Pulmonary artery endothelial cell (primary cell): ENCODE results near the gene IPP. TPM values are rescaled to one million over a fixed set of nuclear protein-coding genes. Genes with fewer than 3 reads are reported as not detected.
"Not testable (repeated sequence)": the region's sequence is repeated elsewhere in the genome, so short reads cannot be mapped to it uniquely, and the experiment has no call there.

Experiments used
- DNase-seq: peaks from one replicate; pipeline ENCODE4 v3.0.0-alpha.2; 2011; ENCODE audit warnings: low read depth, low spot score
- total RNA-seq: library from RNA; depleted of rRNA; stranded (reverse); fragments of >200 nt; gene quantifications from 2 replicates; pipeline ENCODE4 v1.2.3, GENCODE V29; 2014

IPP gene
- total RNA-seq, 1 donor from 2014 or later: 6.6 TPM

DNA sequence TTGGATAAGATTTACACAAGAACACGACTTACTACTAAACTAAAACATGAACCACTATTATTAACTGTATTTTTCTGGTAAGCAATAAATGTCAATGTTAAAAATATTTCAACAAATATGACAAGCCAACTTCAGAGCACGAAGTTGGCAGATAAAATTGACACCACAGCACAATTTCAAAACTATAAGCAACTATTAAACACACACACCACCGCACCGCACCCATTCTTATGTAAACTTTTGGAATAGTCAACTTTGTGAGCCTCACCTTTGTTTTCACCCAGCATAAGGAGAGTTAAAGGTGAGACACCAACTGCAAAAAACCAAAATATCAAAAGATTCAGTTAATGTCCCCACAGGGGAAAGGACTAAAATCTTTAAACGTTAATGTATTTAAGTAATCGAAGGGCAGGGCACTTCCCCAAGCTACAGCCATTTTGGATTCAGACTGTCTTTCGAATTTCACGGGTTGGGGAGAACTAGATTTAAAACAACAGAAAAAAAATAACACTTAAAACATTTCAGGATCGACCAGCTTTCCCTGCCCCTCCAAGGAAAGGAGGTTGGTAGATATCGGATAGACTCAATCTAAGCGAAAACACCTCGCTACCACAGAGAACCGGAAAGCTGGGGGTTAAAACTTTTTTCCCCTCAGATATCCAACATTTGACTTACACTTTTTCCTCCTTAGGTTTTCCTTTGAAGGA, 65.0 kb downstream of the IPP start:
- no peak for DNase-seq

DNA sequence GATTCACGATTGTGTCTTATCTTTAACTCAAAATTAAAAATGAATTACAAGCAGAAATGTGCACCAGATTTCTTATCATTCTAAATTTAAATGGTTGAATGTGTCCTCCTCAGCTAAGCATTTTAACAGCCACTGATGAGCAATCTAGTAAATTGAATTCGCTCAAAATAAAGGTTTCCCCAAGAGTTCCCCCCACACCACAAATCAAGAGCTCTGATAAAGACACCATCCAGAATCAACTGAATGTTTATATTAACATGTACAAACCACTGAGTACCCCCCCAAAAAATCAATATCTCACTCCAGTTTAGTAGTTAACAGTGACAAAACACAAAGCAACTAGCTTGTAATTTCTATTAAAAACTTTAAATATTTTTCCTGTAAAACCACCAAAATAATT, 66.1 kb downstream of the IPP start:
- DNase-seq: no peak

DNA sequence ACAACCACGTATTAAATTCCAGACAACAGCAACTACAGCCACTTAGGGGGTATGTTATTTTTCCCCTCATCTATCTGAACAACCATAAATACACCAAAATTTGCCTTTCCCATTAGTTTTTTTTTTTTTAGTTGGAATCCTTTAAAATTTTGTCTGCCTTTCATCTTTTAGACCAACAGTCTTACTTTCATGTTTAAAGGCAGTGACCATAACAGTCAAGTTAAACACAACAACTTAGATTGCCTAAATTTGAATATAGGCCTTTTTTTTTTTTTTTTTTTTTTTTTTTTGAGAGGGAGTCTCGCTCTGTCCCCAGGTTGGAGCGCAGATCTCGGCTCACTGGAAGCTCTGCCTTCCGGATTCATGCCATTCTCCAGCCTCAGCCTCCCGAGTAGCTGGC, 67.5 kb downstream of the IPP start:
- DNase-seq: no peak

DNA sequence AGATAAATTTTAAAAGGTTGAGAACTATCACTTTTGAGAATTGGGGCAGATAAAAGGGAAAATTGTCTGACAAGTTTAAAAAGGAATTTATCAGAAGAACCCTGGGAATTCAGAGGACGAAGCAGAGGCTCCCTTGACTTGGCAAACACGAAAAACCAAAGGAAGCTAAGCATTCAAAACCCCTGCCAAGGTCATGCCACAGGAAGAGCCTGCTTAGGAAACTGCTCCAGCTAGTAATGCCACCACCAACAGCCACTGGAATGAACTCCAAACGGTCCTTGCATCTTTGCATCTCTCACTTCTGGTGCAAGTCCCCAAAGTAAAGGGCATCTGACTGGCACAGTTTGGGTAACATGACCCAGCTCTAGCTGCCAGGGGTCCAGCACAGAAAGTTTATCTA, 71.3 kb downstream of the IPP start:
- DNase-seq: peak; percentile 47

DNA sequence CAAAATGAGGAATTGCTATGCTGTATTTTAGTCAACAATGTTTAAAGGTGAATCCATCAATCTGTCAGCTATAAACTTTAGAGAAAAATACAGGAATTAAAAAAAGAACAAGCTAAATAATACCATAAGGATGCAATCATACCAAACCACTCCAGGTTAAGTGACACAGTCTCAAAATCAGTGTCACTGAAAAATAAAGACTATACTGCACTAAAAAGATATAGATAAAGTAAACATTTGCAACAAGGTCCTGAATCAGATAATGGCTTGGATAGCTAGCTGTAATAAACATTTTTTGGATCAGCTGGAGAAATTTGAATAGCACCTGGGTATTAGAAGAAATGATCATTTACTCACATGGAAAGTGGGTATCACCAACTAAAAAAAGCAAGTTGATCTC, 72.0 kb downstream of the IPP start:
- no peak for DNase-seq

DNA sequence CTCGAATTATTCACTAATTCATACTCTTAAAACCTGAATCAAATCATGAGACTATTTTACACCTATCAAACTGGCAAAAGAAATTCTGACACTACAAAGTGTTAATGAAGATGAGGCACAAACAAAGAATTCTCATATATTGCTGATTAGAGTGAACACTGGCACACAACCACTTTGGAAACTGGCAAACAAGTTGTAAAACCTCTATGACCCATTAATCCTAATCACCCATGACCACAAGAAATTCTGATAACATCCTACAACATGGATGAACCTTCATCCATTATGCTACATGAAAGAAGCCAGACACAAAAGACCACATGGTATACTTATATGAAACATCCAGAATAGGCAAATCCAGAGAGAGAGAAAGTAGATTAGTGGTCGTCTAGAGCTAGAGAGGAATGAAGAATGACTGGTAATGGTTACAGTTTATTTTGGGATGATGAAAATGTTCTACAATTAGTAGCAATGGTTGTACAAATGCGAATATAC, 72.7 kb downstream of the IPP start:
- no peak for DNase-seq

DNA sequence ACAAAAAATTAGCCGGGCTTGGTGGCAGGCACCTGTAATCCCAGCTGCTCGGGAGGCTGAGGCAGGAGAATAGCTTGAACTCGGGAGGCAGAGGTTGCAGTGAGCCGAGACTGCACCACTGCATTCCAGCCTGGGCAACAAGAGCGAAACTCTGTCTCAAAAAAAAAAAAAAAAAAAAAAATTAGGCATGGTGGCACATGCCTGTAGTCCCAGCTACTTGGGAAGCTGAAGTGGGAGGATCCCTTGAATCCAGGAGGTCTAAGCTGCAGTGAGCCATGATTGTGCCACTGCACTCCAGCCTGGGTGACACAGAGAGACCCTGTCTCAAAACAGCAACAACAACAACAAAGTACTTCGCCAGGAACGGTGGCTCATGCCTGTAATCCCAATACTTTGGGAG, 73.9 kb downstream of the IPP start:
- DNase-seq: not testable (repeated sequence)

DNA sequence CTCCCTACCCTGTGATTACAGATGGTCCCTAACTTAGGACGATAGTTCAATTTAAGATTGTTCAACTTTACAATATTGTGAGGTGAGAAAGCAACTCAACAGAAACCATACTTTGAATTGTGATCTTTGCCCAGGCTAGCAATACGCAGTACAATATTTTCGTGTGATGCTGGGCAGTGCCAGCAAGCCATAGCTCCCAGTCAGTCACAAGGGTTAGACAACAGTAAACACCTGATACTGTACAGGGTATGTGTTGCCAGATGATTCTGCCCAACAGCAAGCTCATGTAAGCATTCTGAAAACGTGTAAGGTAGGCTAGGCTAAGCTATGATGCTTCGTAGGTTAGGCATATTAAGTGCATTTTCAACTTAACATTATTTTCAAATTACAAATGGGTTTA, 76.0 kb downstream of the IPP start:
- no peak for DNase-seq

DNA sequence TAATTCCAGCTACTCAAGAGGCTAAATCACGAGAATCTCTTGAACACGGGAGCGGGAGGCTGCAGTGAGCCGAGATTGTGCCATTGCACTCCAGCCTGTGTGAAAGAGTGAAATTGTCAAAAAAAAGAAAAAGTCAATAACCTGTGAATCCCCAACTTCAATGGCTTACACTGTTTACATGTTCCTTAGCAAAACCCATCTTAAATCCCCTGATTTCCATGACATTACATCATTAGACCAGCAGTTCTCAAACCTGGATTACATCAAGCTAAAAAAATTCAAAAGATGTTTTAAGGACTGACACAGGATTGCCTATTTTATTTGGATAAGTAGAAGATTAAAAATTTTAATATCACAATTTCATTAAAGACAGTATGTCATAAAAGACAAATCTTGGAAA, 76.5 kb downstream of the IPP start:
- DNase-seq: no peak

DNA sequence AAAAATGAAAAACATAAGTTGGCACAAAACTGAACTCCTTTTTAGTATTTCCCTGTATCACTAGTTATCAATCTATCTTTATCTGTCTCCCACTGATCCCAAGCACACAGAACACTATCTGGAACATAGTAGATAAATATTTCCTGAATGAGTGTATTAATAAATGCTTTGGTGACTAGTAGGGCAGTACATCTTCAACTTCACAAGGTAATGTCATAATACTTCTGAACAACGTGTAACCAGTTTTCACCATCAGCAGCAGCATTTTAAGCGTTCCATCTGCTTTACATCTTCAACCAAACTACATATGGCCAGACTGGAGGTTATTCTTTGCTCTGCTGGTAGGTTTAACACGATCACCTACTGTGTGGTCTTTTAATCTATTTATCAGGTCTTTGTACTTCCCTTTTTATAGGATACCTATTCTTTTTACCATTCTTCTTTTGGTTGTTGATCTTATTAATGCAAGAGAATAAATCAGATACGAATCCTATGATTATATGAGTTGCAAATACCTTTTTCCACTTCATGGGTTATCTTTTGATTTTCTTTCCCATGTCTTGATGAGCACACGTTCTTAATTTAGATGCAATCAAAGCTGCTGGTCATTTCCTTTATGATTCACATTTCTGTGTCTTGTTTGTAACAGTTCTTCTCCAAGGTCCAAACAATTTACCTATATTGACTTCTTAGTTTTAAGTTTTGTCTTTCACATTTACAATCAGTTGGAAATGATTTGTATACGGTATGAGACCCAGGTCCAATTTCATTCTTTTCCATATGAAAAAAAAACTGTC, 80.4 kb downstream of the IPP start:
- DNase-seq: no peak

DNA sequence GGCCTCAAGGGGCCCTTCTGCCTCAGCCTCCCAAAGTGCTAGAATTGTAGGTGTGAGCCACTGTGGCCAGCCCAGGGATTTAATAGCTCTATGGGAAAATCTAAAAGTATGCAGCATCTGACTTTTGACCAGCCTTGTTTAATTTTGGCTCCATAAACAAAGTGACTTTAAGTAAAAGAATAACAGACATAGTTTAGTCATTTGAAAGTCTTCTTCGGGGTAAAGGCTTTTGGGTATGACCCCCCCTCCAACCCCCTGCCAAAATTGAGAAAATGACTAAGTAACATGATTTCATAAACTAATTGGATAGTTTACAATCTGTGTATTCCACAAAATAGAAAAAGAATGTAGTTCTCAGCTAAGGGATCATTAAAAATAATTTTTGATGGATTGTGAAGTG, 81.1 kb downstream of the IPP start:
- DNase-seq: no peak

DNA sequence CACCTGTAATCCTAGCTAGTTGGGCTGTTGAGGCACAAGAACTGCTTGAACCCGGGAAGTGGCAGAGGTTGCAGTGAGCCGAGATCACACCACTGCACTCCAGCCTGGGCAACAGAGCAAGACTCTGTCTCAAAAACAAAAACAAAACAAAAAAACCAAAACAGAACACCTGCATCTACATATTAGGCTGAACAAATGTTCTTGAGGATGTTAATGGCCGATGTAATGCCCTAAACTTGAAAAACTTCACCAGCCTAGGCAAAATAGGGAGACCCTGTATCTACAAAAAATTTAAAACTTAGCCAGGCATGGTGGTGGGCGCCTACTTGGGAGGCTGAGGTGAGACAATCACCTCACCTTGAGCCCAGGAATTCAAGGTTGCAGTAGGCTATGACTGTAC, 81.9 kb downstream of the IPP start:
- DNase-seq: no peak

DNA sequence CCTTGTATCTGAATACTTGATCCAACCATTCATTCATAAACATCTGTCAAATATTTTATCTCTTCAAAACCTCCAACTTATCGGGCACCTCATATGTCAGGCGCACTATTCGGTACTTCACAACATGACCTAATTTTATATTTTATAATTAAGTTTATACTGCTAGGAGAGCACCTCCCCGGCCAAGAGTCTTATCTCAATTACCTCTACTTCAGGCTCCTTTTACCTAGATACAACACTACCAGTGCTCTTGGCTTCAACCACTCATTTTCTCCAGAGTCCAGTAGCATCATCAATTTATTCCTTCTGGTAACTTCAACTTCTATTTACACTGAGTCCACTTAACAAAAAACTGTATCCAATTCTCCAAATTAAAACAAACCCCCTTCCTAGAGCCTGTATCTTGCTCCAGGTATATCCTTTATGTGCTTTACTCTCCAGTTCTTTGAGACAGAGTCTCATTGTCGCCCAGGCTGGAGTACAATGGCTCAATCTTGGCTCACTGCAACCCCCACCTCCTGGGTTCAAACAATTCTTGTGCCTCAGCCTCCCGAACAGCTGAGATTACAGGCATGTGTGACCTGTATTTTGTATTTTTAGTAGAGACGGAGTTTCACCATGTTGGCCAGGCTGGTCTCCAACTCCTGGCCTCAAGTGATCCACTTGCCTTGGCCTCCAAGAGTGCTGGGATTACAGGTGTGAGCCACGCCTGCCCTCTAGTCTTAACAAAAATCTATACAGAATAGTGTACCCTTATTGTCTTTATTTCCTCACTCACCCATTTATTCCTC, 82.9 kb downstream of the IPP start:
- DNase-seq: no peak

DNA sequence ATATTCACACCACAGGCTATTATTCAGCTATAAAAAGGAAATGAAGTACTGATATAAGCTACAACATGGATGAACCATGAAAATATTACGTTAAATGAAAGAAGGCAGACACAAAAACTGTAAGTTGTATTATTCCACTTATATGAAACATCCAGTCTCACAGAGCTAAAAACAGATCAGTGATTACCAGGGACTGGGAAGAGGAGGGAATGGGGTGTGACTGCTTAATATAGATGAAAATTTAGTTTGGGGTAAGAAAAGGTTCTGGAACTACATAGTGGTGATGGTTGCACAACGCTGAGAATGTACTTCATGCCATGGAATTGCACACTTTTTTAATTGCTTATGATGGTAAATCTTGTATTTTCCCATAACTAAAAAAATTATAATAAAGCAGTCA, 83.6 kb downstream of the IPP start:
- no peak for DNase-seq

DNA sequence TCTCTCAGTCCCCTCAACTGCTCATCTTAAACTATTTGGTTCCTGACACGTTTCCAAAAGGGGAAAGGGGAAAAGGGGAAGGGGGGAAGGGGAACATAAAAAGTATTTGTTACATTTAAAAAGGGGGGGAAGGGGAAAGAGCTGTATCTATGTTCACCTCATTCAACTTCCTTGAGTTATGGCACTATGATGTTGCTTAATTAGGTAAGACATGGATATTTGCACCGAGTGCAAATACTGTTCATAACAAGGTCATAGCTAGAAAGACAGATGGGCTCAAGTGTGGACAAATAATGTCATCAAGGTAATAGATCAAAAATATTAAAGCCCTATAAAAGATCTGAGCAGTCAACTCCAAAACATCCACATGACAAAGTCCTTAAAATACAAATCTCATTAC, 90.1 kb downstream of the IPP start:
- DNase-seq: no peak

DNA sequence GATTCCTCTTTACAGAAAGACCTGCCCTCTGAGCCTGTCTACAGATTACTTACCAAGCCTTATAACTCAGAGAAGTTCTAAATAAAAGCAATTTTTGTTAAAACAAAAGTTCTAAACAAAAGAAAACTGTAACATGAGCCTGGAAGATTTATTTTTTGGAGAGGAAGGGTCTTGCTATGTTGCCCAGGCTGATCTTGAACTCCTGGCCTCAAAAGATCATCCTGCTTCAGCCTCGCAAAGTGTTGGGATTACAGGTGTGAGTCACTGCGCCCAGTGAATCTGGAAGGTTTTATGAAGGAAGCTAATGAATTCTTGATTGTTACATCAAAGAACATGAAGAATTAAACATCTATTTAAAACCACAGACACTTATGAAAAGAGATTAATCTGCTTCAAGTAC, 91.2 kb downstream of the IPP start:
- DNase-seq: no peak

DNA sequence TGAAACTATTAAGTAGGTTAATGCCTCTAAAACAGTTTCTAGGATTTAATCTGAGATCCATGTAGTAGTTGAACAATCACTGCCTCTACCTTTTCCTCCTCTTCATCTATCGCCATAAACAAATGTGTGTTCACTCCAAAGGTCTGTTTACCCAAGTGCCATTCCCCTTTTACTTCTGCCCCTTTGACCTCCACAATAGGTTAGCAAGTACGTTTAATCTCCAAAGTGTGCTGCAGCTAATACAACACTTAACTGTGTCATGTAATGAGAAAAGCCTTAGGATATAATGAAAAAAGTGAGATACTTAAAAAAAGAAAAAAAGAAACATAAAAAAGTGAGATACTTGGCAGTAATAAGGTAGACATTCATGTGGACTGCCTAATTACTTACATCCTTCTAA, 92.3 kb downstream of the IPP start:
- DNase-seq: no peak

DNA sequence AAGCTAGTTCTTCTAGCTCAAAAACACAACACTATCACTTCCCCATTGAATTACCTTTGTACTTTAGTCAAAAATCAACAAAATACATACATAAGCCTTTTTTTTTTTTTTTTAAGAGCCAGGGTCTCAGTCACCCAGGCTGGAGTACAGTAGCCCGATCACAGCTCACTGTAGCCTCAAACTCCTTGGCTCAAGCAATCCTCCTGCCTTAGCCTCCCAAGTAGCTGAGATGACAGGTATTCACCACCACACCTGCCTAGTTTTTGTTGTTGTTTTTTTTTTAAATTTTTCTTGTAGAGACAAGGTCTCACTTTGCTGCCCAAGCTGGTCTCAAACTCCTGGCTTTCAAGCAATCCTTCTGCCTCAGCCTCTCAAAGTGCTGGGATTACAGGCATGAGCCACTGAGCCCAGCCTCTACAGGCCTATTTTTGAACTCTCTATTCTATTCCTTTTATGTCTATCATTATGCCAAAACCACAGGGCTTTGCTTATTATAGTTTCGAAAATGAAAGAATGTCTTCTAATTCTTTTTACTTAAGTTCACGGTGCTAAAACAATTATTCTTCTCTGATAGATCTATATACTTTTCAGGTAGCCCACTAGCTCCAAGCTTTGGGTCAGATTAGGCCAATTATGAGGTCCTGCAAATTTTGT, 93.8 kb downstream of the IPP start:
- no peak for DNase-seq

DNA sequence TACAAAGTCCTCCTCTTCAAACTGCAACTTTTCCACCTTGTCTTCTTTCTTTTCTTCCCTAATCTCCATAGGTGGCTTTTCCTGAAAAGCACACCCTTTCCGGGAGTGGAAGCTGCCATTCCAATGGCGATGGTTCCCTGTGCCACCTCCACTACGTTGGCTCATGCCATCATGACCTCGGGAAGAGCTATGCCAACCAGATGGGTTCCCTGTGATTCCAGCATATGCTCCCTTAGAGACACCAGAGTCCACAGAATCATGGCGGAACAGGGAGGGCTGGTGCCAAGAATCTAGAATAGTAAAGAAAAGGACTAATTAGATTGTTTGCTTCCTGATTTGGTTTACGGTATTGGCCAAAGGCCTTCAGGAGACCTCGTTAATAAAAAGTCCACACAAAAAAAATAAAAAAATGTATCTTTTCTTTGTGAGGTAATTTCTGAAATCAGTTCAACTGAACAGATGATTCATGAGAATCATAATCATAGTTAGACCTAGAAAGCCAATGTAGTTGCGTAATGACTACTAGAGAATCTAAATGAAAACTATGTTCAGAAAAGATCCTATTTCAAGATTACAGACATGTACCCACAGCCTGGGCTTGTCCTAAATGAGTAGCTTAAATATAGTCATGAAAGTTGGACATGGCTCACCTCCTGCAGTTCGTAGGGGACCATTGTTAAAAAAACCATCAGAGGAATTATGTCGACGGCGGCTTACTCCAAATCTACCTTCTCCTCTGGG, 95.7 kb downstream of the IPP start:
- no peak for DNase-seq
